Heart right ventricle (tissue), 16 donors: ENCODE data around the gene LDHAL6B. TPM values are rescaled to one million over a fixed set of nuclear protein-coding genes. Genes with fewer than 3 reads are reported as not detected.
A peak's percentile ranks its signal among the peaks of the same experiment; 100 is the strongest.

Source experiments
- ATAC-seq, 8 donors: fragments of 200-7000 bp; cut with Tn5 transposase; one replicate each; pipeline ENCODE4 v1.9.1; 2020; ENCODE audit warnings: mild to moderate bottlenecking in 8 of 8, moderate library complexity in 8 of 8, moderate number of reproducible peaks in 1 of 8
- DNase-seq, 2 donors: peaks; one replicate each; pipeline ENCODE4 v3.0.0-alpha.2; 2020
- H3K27ac ChIP-seq, 10 donors: fragments of 200-600 bp; sonication (generic) in 2 of 10; one replicate each; pipeline versions ENCODE4 v1.5.0 to v1.8.0; 2020 to 2022; ENCODE audit warnings: mild to moderate bottlenecking in 3 of 10
- H3K27me3 ChIP-seq, 7 donors: fragments of 200-600 bp; one replicate each; pipeline ENCODE4 v1.8.0; 2021 to 2022; ENCODE audit warnings: mild to moderate bottlenecking in 2 of 7
- H3K36me3 ChIP-seq, 9 donors: fragments of 200-600 bp; sonication (generic) in 1 of 9; one replicate each; pipeline versions ENCODE4 v1.5.0 to v1.8.0; 2020 to 2022; ENCODE audit warnings: mild to moderate bottlenecking in 2 of 9
- H3K4me1 ChIP-seq, 9 donors: fragments of 200-600 bp; sonication (generic) in 1 of 9; one replicate each; pipeline versions ENCODE4 v1.5.0 to v1.8.0; 2020 to 2022; ENCODE audit warnings: mild to moderate bottlenecking in 4 of 9
- H3K4me3 ChIP-seq, 10 donors: fragments of 200-600 bp; sonication (generic) in 2 of 10; one replicate each; pipeline versions ENCODE4 v1.5.0 to v1.8.0; 2020 to 2022; ENCODE audit warnings: mild to moderate bottlenecking in 7 of 10, moderate library complexity in 2 of 10
- H3K9me3 ChIP-seq, 11 donors: fragments of 200-600 bp in 10 of 11; sonication (generic) in 2 of 11; one replicate each; pipeline versions ENCODE4 v1.5.0 to v1.8.0; 2013 to 2022; ENCODE audit warnings: mild to moderate bottlenecking in 2 of 11, control low read depth in 1 of 11, moderate library complexity in 1 of 11
- CTCF ChIP-seq, 9 donors: fragments of 200-600 bp; sonication (generic) in 2 of 9; IDR thresholded peaks; one replicate each; pipeline versions ENCODE4 v1.5.0 to v1.8.0; 2021 to 2022; ENCODE audit warnings: antibody characterized with exemption in 9 of 9, mild to moderate bottlenecking in 5 of 9, moderate library complexity in 1 of 9
- WGBS, 2 donors: extraction: QIAGEN DNeasy Blood & Tissue Kit; methylation state at CpG; one replicate each; pipeline ENCODE4 v1.1.7; 2013; ENCODE audit warnings: inconsistent platforms in 1 of 2; 5-methylcytosine and 5-hydroxymethylcytosine counted together
- intact Hi-C, 10 donors: fragments of 100-400 bp; cut with DNase I; formaldehyde crosslinking; loops; one replicate each; pipeline versions ENCODE4 v1.11.1 to v1.14.2; 2022
- polyA plus RNA-seq, 2 donors: library from polyadenylated mRNA; stranded (reverse); fragments of 200-250 nt; gene quantifications; one replicate each; pipeline ENCODE4 v1.2.3, GENCODE V29; 2013
- total RNA-seq, 10 donors: library from RNA; stranded (reverse); fragmentation: NEBNext Ultra II Directional in 3 of 10; extraction: Animal tissue kit (Norgen Biotek cat#: 25700) in 3 of 10; gene quantifications; one replicate each; pipeline versions ENCODE4 v1.2.1 to v1.2.4, GENCODE V29; 2021 to 2023
- donor health status: Arrhythmogenic right ventricular cardiomyopathy.
- donor health status: ischemic (EF 13 %, LVEDD 7.1; RV severe dilation, severe dysfunction).
- donor health status: healthy with polysubstance abuse.
- donor health status: DM: no; HTN: yes; CAD: no.
- donor health status: DM: no; HTN: no; CAD: no.
- donor health status: ischemic (EF 25% LVEDD 6.9; RV normal size, moderate dysfunction).
- donor health status: ischemic (EF 25% LVEDD 5.7; RV mildly dilated, moderate dysfunction).
- donor health status: healthy.
- donor health status: DM: yes; HTN: yes; CAD: no.
- donor health status: Ischemic cardiomyopathy.
- donor health status: ischemic (EF 35%, LVEDD 5.7; RV mildly dilated, moderate dysfunction).
- donor health status: nonischemic (EF 11% LVEDD 7.7; RV severe dilation, severe dysfunction).
- donor health status: DM: yes; HTN: yes; CAD: no.
- donor health status: PGD.
- donor health status: ischemic (EF 29% LVEDD 5.4; RV normal size, mild dysfunction).
- donor health status: nonischemic (EF 23%, LVEDD 6.1; RV moderate dilation, normal function).

The LDHAL6B gene
- total and polyA plus RNA-seq, 12 donors, result not detected

GRCh38 chr15:59250249-59250648 is 43.6 kb downstream of the LDHAL6B start:
- Histone ChIP-seq H3K9me3 (no peaks in the 10 kb centered on the region), H3K4me3 (no peak overlapping the region), H3K27ac (no peak overlapping the region), H3K36me3 (peaks cover 0 to 28% (median 2%) of the 10 kb centered on the region in 9 donors), H3K4me1 (peaks cover 0 to 28% (median 9%) of the 10 kb centered on the region in 9 donors), H3K27me3 (no peaks in the 10 kb centered on the region)
- WGBS, 2 donors, result 84 to 88% methylated on average over 13 of the region's 13 CpGs
- intact Hi-C loops, result loop anchor here in 2 of 10 donors (5.0 to 10.0 kb wide), 2 partner anchors 105 to 127 kb away; no protein-coding TSS in a partner anchor
- ATAC-seq, result peak in 1 of 8 donors; percentile 25
- no peak for DNase-seq
- TF ChIP-seq CTCF (IDR thresholded peaks at IDR 0.05), result no peak

- WGBS, 2 donors, result 75 to 85% methylated on average over 7 of the region's 7 CpGs
- peaks cover 0 to 38% (median 4%) of the 10 kb centered on the region in 9 donors for H3K36me3 ChIP-seq
- TF ChIP-seq CTCF (IDR thresholded peaks at IDR 0.05), result no peak
- H3K27ac ChIP-seq, result no peak overlapping the region
- no peak overlapping the region for H3K4me3 ChIP-seq
- H3K4me1 ChIP-seq, result peaks cover 0 to 28% (median 9%) of the 10 kb centered on the region in 9 donors
- DNase-seq, result no peak
- intact Hi-C loops, result loop anchor here in 2 of 10 donors (5.0 to 10.0 kb wide), 2 partner anchors 104 to 126 kb away; no protein-coding TSS in a partner anchor
- H3K9me3 ChIP-seq, result no peaks in the 10 kb centered on the region
- no peaks in the 10 kb centered on the region for H3K27me3 ChIP-seq
- ATAC-seq, result no peak
Observed at GRCh38 chr15:59251001-59251845, 44.6 kb downstream of the LDHAL6B start.

GRCh38 chr15:59252137-59252536 is 45.5 kb downstream of the LDHAL6B start:
- peaks cover 0 to 47% (median 4%) of the 10 kb centered on the region in 9 donors for H3K36me3 ChIP-seq
- no peak overlapping the region for H3K27ac ChIP-seq
- H3K4me3 ChIP-seq, result no peak overlapping the region
- H3K9me3 ChIP-seq, result no peaks in the 10 kb centered on the region
- intact Hi-C loops, result loop anchor here in 2 of 10 donors (5.0 to 10.0 kb wide), 2 partner anchors 103 to 125 kb away; no protein-coding TSS in a partner anchor
- H3K4me1 ChIP-seq, result peaks cover 0 to 26% (median 7%) of the 10 kb centered on the region in 9 donors
- H3K27me3 ChIP-seq, result no peaks in the 10 kb centered on the region
- DNase-seq (no peak), ATAC-seq (no peak)
- TF ChIP-seq CTCF (IDR thresholded peaks at IDR 0.05), result no peak
- 96 to 97% methylated on average over 5 of the region's 5 CpGs for WGBS, 2 donors

- WGBS, 2 donors, result 83 to 91% methylated on average over 7 of the region's 7 CpGs
- no peak for TF ChIP-seq CTCF (IDR thresholded peaks at IDR 0.05)
- intact Hi-C loops, result loop anchor here in 2 of 10 donors (5.0 to 10.0 kb wide), 2 partner anchors 36 to 99 kb away; no protein-coding TSS in a partner anchor
- DNase-seq (no peak), ATAC-seq (no peak)
- H3K9me3 ChIP-seq, result no peaks in the 10 kb centered on the region
- H3K27ac ChIP-seq, result no peak overlapping the region
- peaks cover 0 to 79% (median 8%) of the 10 kb centered on the region in 9 donors for H3K36me3 ChIP-seq
- H3K27me3 ChIP-seq, result no peaks in the 10 kb centered on the region
- no peak overlapping the region for H3K4me3 ChIP-seq
- no peaks in the 10 kb centered on the region for H3K4me1 ChIP-seq
Observed at GRCh38 chr15:59255680-59256336, 49.2 kb downstream of the LDHAL6B start.
